CD4-positive, CD25-positive, alpha-beta regulatory T cell (primary cell): Measurements from ENCODE around the gene SWAP70. TPM values are rescaled to one million over a fixed set of nuclear protein-coding genes. Genes with fewer than 3 reads are reported as not detected.

ENCODE experiments used
- ATAC-seq, 2 donors: fragments of 150-1000 bp; cut with Tn5 transposase; one replicate each; pipeline ENCODE4 v1.10.0; 2021; ENCODE audit warnings: low read depth in 2 of 2, moderate number of reproducible peaks in 2 of 2, moderate library complexity in 1 of 2
- DNase-seq, 3 donors: peaks; one replicate each; pipeline versions ENCODE4 v3.0.0 to v3.0.0-alpha.2; 2012 to 2022; ENCODE audit warnings: mixed read lengths in 1 of 3
- H3K27ac ChIP-seq: one replicate; pipeline ENCODE4 v1.7.0; 2013; ENCODE audit warnings: mild to moderate bottlenecking, low read length; ENCODE audit not compliant: insufficient read depth, poor library complexity, severe bottlenecking
- H3K27me3 ChIP-seq: one replicate; pipeline ENCODE4 v1.7.0; 2013; ENCODE audit warnings: low read length; ENCODE audit not compliant: control insufficient read depth, insufficient read depth
- H3K36me3 ChIP-seq: one replicate; pipeline ENCODE4 v1.7.0; 2013; ENCODE audit warnings: mild to moderate bottlenecking, low read length, moderate library complexity; ENCODE audit not compliant: control insufficient read depth, insufficient read depth
- H3K4me1 ChIP-seq: 2 replicates; pipeline ENCODE4 v1.7.0; 2013; ENCODE audit warnings: mild to moderate bottlenecking, low read length; ENCODE audit not compliant: insufficient read depth, control insufficient read depth, poor library complexity, severe bottlenecking
- H3K4me3 ChIP-seq: one replicate; pipeline ENCODE4 v1.7.0; 2013; ENCODE audit warnings: low read depth, mild to moderate bottlenecking, low read length, moderate library complexity
- H3K9me3 ChIP-seq, 2 experiments: 1 replicate in 1 of 2; 2 replicates in 1 of 2; pipeline ENCODE4 v1.7.0; 2013; ENCODE audit warnings: low read length in 2 of 2, mild to moderate bottlenecking in 1 of 2, moderate library complexity in 1 of 2; ENCODE audit not compliant: control insufficient read depth in 2 of 2
- H3K27ac Mint-ChIP-seq, 3 donors: one replicate each; pipeline ENCODE4 v1.8.0; 2020 to 2022; ENCODE audit warnings: mild to moderate bottlenecking in 3 of 3, mixed read lengths in 3 of 3, moderate library complexity in 2 of 3
- H3K27me3 Mint-ChIP-seq: one replicate; pipeline ENCODE4 v1.8.0; 2022; ENCODE audit warnings: mild to moderate bottlenecking, mixed read lengths
- H3K36me3 Mint-ChIP-seq: one replicate; pipeline ENCODE4 v1.8.0; 2020; ENCODE audit warnings: mixed read lengths
- H3K4me1 Mint-ChIP-seq, 4 donors: one replicate each; pipeline ENCODE4 v1.8.0; 2020 to 2022; ENCODE audit warnings: mixed read lengths in 4 of 4, mild to moderate bottlenecking in 1 of 4
- H3K4me3 Mint-ChIP-seq, 4 donors: one replicate each; pipeline ENCODE4 v1.8.0; 2020 to 2022; ENCODE audit warnings: mild to moderate bottlenecking in 4 of 4, mixed read lengths in 4 of 4, moderate library complexity in 3 of 4
- H3K9me3 Mint-ChIP-seq, 7 donors: one replicate each; pipeline ENCODE4 v1.8.0; 2020 to 2022; ENCODE audit warnings: mixed read lengths in 7 of 7, mild to moderate bottlenecking in 3 of 7, moderate library complexity in 2 of 7
- polyA plus RNA-seq, 4 donors: library from polyadenylated mRNA; unstranded; fragments of 300-500 nt; fragmentation: Illumina TruSeq; gene quantifications; one replicate each; pipeline ENCODE4 v1.2.3, GENCODE V29; 2021
- total RNA-seq: library from RNA; stranded (reverse); gene quantifications from one replicate; pipeline ENCODE4 v1.2.3, GENCODE V29; 2022

The SWAP70 gene
- total and polyA plus RNA-seq, 5 donors from 2014 or later, result 6.1 to 16.3 (median 13.2) TPM

GRCh38 chr11:9799886-9800285 lies 136.0 kb downstream of the SWAP70 start:
- Mint-ChIP-seq H3K27ac (no peak overlapping the region), H3K9me3 (no peaks in the 10 kb centered on the region), H3K4me1 (no peaks in the 10 kb centered on the region), H3K4me3 (no peak overlapping the region), H3K27me3 (no peaks in the 10 kb centered on the region), H3K36me3 (peaks cover 8% of the 10 kb centered on the region)
- Histone ChIP-seq H3K4me3 (no peak overlapping the region), H3K4me1 (no peaks in the 10 kb centered on the region), H3K36me3 (no peaks in the 10 kb centered on the region), H3K27ac (no peak overlapping the region), H3K27me3 (no peaks in the 10 kb centered on the region), H3K9me3 (no peaks in the 10 kb centered on the region)
- DNase-seq (no peak), ATAC-seq (no peak)

- H3K9me3 ChIP-seq, result no peaks in the 10 kb centered on the region
- H3K4me3 ChIP-seq, result no peak overlapping the region
- H3K4me3 Mint-ChIP-seq, result no peak overlapping the region
- no peaks in the 10 kb centered on the region for H3K4me1 ChIP-seq
- ATAC-seq, result no peak
- no peak for DNase-seq
- H3K9me3 Mint-ChIP-seq, result no peaks in the 10 kb centered on the region
- H3K27me3 Mint-ChIP-seq, result no peaks in the 10 kb centered on the region
- peaks cover 3% of the 10 kb centered on the region for H3K36me3 ChIP-seq
- no peaks in the 10 kb centered on the region for H3K4me1 Mint-ChIP-seq
- H3K27ac ChIP-seq, result no peak overlapping the region
- H3K27me3 ChIP-seq, result no peaks in the 10 kb centered on the region
- H3K36me3 Mint-ChIP-seq, result peaks cover 13% of the 10 kb centered on the region
- no peak overlapping the region for H3K27ac Mint-ChIP-seq
These were observed 138.5 kb downstream of the SWAP70 start for GRCh38 chr11:9802291-9802861.

Other genes starting within 250 kb of the SWAP70 start
- 45.6 TPM for gene ZNF143, start 203.1 kb upstream of the SWAP70 start, total RNA-seq
- 10 to 100 TPM; 32.4 to 42.3 (median 36.4) TPM for gene ZNF143, start 203.1 kb upstream of the SWAP70 start, polyA plus RNA-seq
- 41.1 TPM for gene WEE1, start 90.4 kb upstream of the SWAP70 start, total RNA-seq
- gene WEE1, start 90.4 kb upstream of the SWAP70 start, polyA plus RNA-seq, result 10 to 100 TPM; 11.5 to 25.4 (median 18.9) TPM